ENCODE data around the gene RAB3A. TPM values are rescaled to one million over a fixed set of nuclear protein-coding genes. Genes with fewer than 3 reads are reported as not detected.

RAB3A gene
- total RNA-seq, 1 experiment from 2014 or later, result 1.9 TPM

DNA sequence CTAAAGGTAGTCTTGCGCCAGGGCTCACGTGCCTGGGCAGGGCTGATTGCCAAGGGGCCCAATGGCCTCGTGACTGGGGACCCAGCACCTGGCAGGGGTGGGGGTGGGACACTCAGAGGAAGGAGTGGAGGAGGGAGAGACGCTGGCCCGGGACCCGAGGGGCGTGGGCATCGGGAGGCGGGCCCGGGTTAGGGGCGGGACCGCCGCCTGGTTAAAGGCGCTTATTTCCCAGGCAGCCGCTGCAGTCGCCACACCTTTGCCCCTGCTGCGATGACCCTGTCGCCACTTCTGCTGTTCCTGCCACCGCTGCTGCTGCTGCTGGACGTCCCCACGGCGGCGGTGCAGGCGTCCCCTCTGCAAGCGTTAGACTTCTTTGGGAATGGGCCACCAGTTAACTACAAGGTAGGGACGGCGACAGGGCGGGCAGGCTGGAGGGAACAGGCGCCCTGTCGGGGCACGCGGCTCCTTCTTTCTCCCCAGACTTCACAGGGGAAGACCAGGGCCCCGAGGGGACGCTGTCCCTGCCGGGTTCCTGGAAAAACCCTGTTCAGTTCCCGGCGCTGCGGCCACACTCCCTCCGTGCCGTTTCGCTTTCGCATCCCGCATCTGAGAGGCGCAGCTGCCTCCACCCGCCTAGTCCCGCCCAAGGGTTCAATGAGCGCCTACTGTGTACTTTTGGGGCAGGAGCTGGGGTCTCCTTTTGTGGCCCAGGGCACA lies 30.1 kb downstream of the RAB3A start, which contains the start of gene IFI30:
Gene IFI30, plus strand, starts transcription at position 242 of the 717 bp plus-strand sequence. Its CDS starts 29 bp downstream, at position 271.
- TF ChIP-seq, protein P1, sequence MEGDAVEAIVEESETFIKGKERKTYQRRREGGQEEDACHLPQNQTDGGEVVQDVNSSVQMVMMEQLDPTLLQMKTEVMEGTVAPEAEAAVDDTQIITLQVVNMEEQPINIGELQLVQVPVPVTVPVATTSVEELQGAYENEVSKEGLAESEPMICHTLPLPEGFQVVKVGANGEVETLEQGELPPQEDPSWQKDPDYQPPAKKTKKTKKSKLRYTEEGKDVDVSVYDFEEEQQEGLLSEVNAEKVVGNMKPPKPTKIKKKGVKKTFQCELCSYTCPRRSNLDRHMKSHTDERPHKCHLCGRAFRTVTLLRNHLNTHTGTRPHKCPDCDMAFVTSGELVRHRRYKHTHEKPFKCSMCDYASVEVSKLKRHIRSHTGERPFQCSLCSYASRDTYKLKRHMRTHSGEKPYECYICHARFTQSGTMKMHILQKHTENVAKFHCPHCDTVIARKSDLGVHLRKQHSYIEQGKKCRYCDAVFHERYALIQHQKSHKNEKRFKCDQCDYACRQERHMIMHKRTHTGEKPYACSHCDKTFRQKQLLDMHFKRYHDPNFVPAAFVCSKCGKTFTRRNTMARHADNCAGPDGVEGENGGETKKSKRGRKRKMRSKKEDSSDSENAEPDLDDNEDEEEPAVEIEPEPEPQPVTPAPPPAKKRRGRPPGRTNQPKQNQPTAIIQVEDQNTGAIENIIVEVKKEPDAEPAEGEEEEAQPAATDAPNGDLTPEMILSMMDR (IDR thresholded peaks at IDR 0.05; ENCODE audit: unreplicated experiment), result no peak
- Mint-ChIP-seq H3K9me3 (ENCODE audit: low read depth, unreplicated experiment) (no peaks in the 10 kb centered on the region), H3K4me3 (ENCODE audit: low read depth, unreplicated experiment) (peak within 1 kb of the TSS; percentile 72), H3K4me1 (ENCODE audit: low read depth, unreplicated experiment) (no peaks in the 10 kb centered on the region), H3K27ac (ENCODE audit: unreplicated experiment) (peak within 1 kb of the TSS; percentile 42), H3K36me3 (ENCODE audit: insufficient read depth, unreplicated experiment) (peaks cover 33% of the 10 kb centered on the region), H3K27me3 (ENCODE audit: unreplicated experiment) (no peaks in the 10 kb centered on the region)
- DNase-seq, result peak; percentile 71
- intact Hi-C loops (cut with micrococcal nuclease; ENCODE audit: unreplicated experiment), result no loop called here
- CTCF ChIA-PET, result no interaction called here
- TSS peak; percentile 37 for BruUV-seq (replicated peaks)

DNA sequence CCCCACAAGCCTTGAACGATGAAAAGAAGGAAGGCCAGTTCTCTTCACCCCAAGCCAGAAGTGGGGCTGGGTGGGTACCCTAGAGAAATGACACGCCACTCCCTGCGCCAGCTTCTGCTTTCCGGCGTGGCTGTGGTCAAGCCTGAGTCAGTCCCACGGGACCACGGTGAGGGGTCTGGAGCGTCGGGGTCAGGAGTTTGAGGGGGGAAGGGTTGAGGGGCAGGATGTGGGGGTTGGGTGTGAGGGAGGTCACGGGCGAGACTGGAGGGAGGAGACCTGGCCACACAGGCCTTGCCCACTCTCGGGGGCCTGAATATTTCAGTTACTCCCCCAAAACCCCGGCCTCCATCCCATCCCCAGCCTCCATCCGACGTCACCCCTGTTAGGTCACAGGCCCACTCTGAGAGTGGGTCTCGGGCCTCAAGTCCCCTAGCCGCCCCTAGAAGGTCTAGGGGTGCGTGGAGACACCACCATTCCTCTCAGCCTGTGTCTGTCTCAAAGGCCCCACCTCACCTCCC lies 30.7 kb downstream of the RAB3A start:
- CTCF ChIA-PET, result no interaction called here
- H3K4me3 Mint-ChIP-seq (ENCODE audit: low read depth, unreplicated experiment), result peak overlapping the region; percentile 72
- intact Hi-C loops (cut with micrococcal nuclease; ENCODE audit: unreplicated experiment), result no loop called here

DNA sequence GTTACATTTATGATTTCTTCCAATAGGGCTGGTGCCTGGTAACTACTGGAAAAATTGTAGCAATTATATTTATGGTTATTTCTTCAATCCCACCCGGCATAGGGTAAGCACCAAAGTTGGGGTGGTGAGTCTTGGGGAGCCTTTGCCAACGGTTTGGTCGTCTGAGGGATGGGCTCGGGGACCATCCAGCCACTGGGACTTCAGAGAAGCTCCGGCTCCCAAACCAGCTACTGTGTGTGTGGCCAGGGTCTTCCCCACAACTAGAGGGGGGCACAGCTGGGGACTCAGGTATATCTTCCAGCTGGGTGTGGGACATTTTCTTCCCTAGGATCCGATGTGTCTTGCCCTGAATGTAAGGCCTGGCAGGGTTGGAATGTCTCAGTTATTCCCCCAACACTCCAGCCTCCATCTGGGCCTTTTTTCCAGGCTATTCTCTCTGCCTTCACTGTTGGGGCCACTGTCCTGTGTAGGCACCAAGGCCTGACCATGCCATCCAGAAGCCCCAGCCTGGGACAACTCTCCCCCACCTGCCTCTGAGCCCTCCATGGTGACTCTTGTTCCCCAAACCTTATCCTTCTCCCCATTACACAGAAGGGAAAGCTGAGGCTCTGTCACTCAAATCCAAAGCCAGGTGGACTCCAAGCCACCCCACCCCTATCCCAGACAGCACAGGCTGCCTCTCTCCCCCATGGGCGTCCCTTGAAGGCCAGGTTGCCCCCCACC lies 31.4 kb downstream of the RAB3A start:
- Mint-ChIP-seq H3K4me3 (ENCODE audit: low read depth, unreplicated experiment) (no peak overlapping the region), H3K27me3 (ENCODE audit: unreplicated experiment) (no peaks in the 10 kb centered on the region), H3K36me3 (ENCODE audit: insufficient read depth, unreplicated experiment) (peaks cover 43% of the 10 kb centered on the region), H3K4me1 (ENCODE audit: low read depth, unreplicated experiment) (no peaks in the 10 kb centered on the region), H3K27ac (ENCODE audit: unreplicated experiment) (peak overlapping the region; percentile 42), H3K9me3 (ENCODE audit: low read depth, unreplicated experiment) (no peaks in the 10 kb centered on the region)
- TF ChIP-seq, protein P1 (IDR thresholded peaks at IDR 0.05; ENCODE audit: unreplicated experiment), result no peak
- CTCF ChIA-PET, result no interaction called here
- no TSS peak for BruUV-seq (replicated peaks)
- intact Hi-C loops (cut with micrococcal nuclease; ENCODE audit: unreplicated experiment), result no loop called here
- DNase-seq, result no peak

More for the DNA sequence above, 30.7 kb downstream of the RAB3A start:
- no peak for DNase-seq
- TF ChIP-seq, protein P1 (IDR thresholded peaks at IDR 0.05; ENCODE audit: unreplicated experiment), result no peak
- H3K9me3 Mint-ChIP-seq (ENCODE audit: low read depth, unreplicated experiment), result no peaks in the 10 kb centered on the region
- no peaks in the 10 kb centered on the region for H3K4me1 Mint-ChIP-seq (ENCODE audit: low read depth, unreplicated experiment)
- no TSS peak for BruUV-seq (replicated peaks)
- H3K36me3 Mint-ChIP-seq (ENCODE audit: insufficient read depth, unreplicated experiment), result peaks cover 37% of the 10 kb centered on the region
- peak overlapping the region; percentile 42 for H3K27ac Mint-ChIP-seq (ENCODE audit: unreplicated experiment)
- no peaks in the 10 kb centered on the region for H3K27me3 Mint-ChIP-seq (ENCODE audit: unreplicated experiment)

DNA sequence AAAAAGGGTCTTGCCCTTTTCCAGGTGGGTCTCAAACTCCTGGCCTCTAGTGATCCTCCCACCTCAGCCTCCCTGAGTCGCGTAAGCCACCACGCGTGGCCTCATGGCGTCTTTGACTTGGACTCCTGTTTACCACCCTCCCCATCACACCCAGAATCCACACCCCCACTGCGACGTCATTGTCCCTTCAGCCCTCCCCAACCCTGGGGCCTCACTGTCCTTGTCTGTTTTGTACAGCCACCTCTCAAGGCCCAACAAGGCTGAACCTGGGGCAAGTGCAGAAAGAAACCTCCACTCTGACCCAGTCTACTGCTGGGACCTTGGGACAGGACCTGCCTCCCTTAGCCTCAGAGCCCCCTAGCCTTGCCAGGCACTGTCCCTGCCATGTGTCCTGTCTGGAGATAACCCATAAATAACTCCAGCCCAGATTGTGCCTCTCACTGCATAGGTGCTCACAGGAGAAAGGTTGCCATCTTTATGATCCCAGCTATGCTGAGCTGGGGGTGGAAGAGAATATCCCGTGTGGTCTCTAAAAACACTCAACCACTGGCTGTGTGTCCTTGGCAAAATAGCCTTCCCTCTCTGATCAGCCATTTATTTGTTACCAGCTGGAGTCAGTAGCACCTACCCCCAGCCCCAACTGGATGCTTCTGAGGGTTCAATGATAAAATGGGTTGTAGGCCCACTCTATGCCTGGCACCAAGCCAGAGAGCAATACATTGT lies 32.1 kb downstream of the RAB3A start:
- Mint-ChIP-seq H3K9me3 (ENCODE audit: low read depth, unreplicated experiment) (no peaks in the 10 kb centered on the region), H3K36me3 (ENCODE audit: insufficient read depth, unreplicated experiment) (peaks cover 43% of the 10 kb centered on the region), H3K27ac (ENCODE audit: unreplicated experiment) (peak overlapping the region; percentile 47), H3K4me3 (ENCODE audit: low read depth, unreplicated experiment) (no peak overlapping the region), H3K27me3 (ENCODE audit: unreplicated experiment) (no peaks in the 10 kb centered on the region), H3K4me1 (ENCODE audit: low read depth, unreplicated experiment) (no peaks in the 10 kb centered on the region)
- intact Hi-C loops (cut with micrococcal nuclease; ENCODE audit: unreplicated experiment), result no loop called here
- no peak for DNase-seq
- CTCF ChIA-PET, result no interaction called here
- TF ChIP-seq, protein P1 (IDR thresholded peaks at IDR 0.05; ENCODE audit: unreplicated experiment), result no peak
- BruUV-seq (replicated peaks), result no TSS peak
